KOPT-K1 (cell line): ENCODE results near the gene GSE1.

Experiments used
- H3K27ac ChIP-seq: fragments of 200-600 bp; sonication (generic); 2 replicates; pipeline ENCODE4 v1.5.1; 2016; ENCODE audit warnings: antibody characterized with exemption, mild to moderate bottlenecking, low read depth, low read length; ENCODE audit not compliant: poor library complexity, severe bottlenecking
- H3K36me3 ChIP-seq: fragments of 200-600 bp; sonication (generic); 2 replicates; pipeline ENCODE4 v1.5.1; 2017; ENCODE audit warnings: antibody characterized with exemption, mild to moderate bottlenecking, low read length, moderate library complexity; ENCODE audit not compliant: insufficient read depth
- H3K9me3 ChIP-seq: fragments of 200-600 bp; sonication (generic); 2 replicates; pipeline ENCODE4 v1.5.1; 2017; ENCODE audit warnings: antibody characterized with exemption, low read length, mild to moderate bottlenecking; ENCODE audit not compliant: insufficient read depth, poor library complexity, severe bottlenecking

The GSE1 gene

GRCh38 chr16:85634747-85635544 lies 21.8 kb downstream of the GSE1 start:
- peaks cover 70% of the 10 kb centered on the region for H3K36me3 ChIP-seq
- peaks cover 2% of the 10 kb centered on the region for H3K9me3 ChIP-seq

GRCh38 chr16:85635545-85636140 lies 22.5 kb downstream of the GSE1 start:
- Histone ChIP-seq H3K27ac (no peak overlapping the region), H3K9me3 (no peaks in the 10 kb centered on the region), H3K36me3 (peaks cover 70% of the 10 kb centered on the region)

More at GRCh38 chr16:85634747-85635544, 21.8 kb downstream of the GSE1 start:
- H3K27ac ChIP-seq: no peak overlapping the region

GRCh38 chr16:85636234-85636812 lies 23.2 kb downstream of the GSE1 start:
- H3K36me3 ChIP-seq: peaks cover 76% of the 10 kb centered on the region
- no peak overlapping the region for H3K27ac ChIP-seq
- no peaks in the 10 kb centered on the region for H3K9me3 ChIP-seq

GRCh38 chr16:85637061-85637807 lies 24.1 kb downstream of the GSE1 start:
- Histone ChIP-seq H3K36me3 (peaks cover 84% of the 10 kb centered on the region), H3K9me3 (no peaks in the 10 kb centered on the region), H3K27ac (no peak overlapping the region)

GRCh38 chr16:85637808-85638647 lies 24.9 kb downstream of the GSE1 start:
- no peak overlapping the region for H3K27ac ChIP-seq
- H3K36me3 ChIP-seq: peaks cover 92% of the 10 kb centered on the region

GRCh38 chr16:85638695-85639409 lies 25.7 kb downstream of the GSE1 start:
- H3K9me3 ChIP-seq: no peaks in the 10 kb centered on the region
- H3K27ac ChIP-seq: no peak overlapping the region
- peaks cover 94% of the 10 kb centered on the region for H3K36me3 ChIP-seq

More at GRCh38 chr16:85637808-85638647, 24.9 kb downstream of the GSE1 start:
- no peaks in the 10 kb centered on the region for H3K9me3 ChIP-seq

- H3K36me3 ChIP-seq: peaks cover 94% of the 10 kb centered on the region
- no peak overlapping the region for H3K27ac ChIP-seq
- H3K9me3 ChIP-seq: no peaks in the 10 kb centered on the region
These were observed 26.6 kb downstream of the GSE1 start for GRCh38 chr16:85639529-85640253.

GRCh38 chr16:85640254-85640558 lies 27.1 kb downstream of the GSE1 start:
- no peaks in the 10 kb centered on the region for H3K9me3 ChIP-seq
- H3K36me3 ChIP-seq: peaks cover 90% of the 10 kb centered on the region
- no peak overlapping the region for H3K27ac ChIP-seq

- Histone ChIP-seq H3K9me3 (no peaks in the 10 kb centered on the region), H3K36me3 (peaks cover 90% of the 10 kb centered on the region), H3K27ac (no peak overlapping the region)
These were observed 27.5 kb downstream of the GSE1 start for GRCh38 chr16:85640585-85640984.

GRCh38 chr16:85641305-85641704 lies 28.2 kb downstream of the GSE1 start:
- Histone ChIP-seq H3K36me3 (peaks cover 90% of the 10 kb centered on the region), H3K27ac (no peak overlapping the region), H3K9me3 (no peaks in the 10 kb centered on the region)

- Histone ChIP-seq H3K27ac (no peak overlapping the region), H3K36me3 (peaks cover 90% of the 10 kb centered on the region), H3K9me3 (no peaks in the 10 kb centered on the region)
These were observed 28.7 kb downstream of the GSE1 start for GRCh38 chr16:85641776-85642176.

- no peak overlapping the region for H3K27ac ChIP-seq
- no peaks in the 10 kb centered on the region for H3K9me3 ChIP-seq
- H3K36me3 ChIP-seq: peaks cover 80% of the 10 kb centered on the region
These were observed 29.7 kb downstream of the GSE1 start for GRCh38 chr16:85642762-85643358.

GRCh38 chr16:85643631-85644030 lies 30.5 kb downstream of the GSE1 start:
- no peaks in the 10 kb centered on the region for H3K9me3 ChIP-seq
- no peak overlapping the region for H3K27ac ChIP-seq
- H3K36me3 ChIP-seq: peaks cover 84% of the 10 kb centered on the region
